WI38 (cell line): ENCODE measurements around the gene RNF144B.
A peak's percentile ranks its signal among the peaks of the same experiment; 100 is the strongest.

Source experiments
- H3K4me3 ChIP-seq: 2 replicates; pipeline ENCODE4 v1.5.1; 2011; ENCODE audit warnings: low read depth, mild to moderate bottlenecking, control low read depth, low read length
- CTCF ChIP-seq: IDR thresholded peaks from 2 replicates; pipeline ENCODE4 v1.5.1; 2012; ENCODE audit warnings: low read depth, mild to moderate bottlenecking, control low read depth, low read length

The RNF144B gene

DNA sequence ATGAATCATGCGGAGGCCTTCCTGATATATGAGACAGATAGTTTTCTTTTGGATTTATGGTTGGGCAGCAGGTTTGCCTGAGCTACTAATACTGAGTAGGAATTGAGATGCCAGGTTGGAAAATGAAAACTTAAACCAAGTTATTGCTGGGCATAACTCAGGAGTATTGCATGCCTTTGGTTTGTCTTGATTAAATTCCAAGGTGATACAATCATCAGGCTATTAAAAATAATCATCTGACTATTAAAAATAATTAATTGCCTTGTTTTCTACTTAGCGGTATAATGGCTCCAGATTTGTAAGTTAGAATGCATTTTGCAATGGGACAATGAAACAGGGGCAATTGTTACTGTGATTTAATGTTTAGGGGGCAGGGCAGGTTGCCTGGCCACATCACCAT lies 15.5 kb upstream of the RNF144B start:
- H3K4me3 ChIP-seq, result no peak overlapping the region
- no peak for TF ChIP-seq CTCF

DNA sequence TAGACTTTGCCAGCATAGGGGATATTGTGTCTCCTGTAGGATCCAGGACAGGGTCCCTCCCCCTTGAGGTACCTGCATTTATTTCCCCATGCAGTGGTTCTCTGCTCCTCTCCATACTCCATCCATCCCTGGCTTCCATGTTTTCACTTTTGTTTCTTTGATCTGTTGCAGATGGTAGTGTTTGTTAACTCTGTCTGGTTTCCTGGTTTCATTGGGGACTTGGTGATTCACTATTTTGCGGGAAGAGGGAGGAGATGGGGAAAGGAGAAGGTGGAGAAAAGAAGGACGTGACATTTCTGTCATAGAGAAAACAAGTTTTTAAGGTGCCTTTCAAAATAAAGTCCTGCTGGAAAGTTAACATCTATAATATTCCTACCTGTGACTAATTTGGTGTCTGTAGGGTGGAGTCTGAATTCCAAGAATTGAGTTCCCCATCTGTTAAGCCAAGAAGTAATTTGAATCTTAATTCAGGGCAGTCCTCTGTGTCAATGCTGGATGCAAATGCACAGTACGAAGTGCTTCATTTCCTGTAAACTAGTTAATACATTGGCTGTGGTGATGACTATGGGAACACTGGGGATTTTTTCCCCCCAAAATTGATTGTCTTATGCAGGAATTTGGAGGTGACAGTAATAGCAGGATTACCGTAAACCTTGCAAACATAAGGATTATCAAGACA lies 6.9 kb upstream of the RNF144B start:
- no peak overlapping the region for H3K4me3 ChIP-seq
- no peak for TF ChIP-seq CTCF

DNA sequence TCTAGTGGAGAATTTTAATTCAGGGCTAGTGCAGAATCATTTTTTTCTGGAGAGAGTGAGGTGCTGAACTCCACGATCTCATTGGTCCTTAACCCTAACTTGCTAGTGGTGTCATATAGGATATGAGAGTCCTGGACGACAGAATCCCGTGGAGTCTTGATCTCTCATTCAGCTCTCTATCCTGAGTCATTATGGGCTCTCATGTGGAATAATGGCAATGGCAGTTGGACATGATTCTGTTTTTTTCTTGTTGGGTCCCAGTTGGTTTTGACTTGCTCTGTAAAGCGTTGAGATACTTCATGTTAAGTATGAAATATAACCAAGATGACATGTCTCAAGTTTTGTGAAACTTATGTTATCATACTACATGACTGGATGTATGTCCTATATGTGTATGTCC lies 6.3 kb upstream of the RNF144B start:
- TF ChIP-seq CTCF, result no peak
- no peak overlapping the region for H3K4me3 ChIP-seq

GRCh38 chr6:18383441-18383840 lies 3.7 kb upstream of the RNF144B start:
- TF ChIP-seq CTCF, result no peak
- H3K4me3 ChIP-seq, result no peak overlapping the region

- TF ChIP-seq CTCF, result no peak
- H3K4me3 ChIP-seq, result no peak overlapping the region
Observed at GRCh38 chr6:18384621-18385020, 2.5 kb upstream of the RNF144B start.

- peak overlapping the region; percentile 62 for H3K4me3 ChIP-seq
- no peak for TF ChIP-seq CTCF
Observed at GRCh38 chr6:18386298-18386976, 713 bp upstream of the RNF144B start.

GRCh38 chr6:18388271-18388670 lies 1.1 kb downstream of the RNF144B start:
- peak overlapping the region; percentile 19; the same call in 1 of the 2 replicates for H3K4me3 ChIP-seq

More at GRCh38 chr6:18388271-18388670, 1.1 kb downstream of the RNF144B start:
- no peak for TF ChIP-seq CTCF
